HEK293 (cell line): ENCODE data around the gene SH3RF3.

Experiments used
- CTCF ChIA-PET: fragments of 350-600 bp; formaldehyde crosslinking; extraction: SDS; loops from one replicate; lab custom pipeline; 2021; ENCODE audit warnings: antibody characterized with exemption; lab: Yijun Ruan, JAX
- POLR2A ChIA-PET: fragments of 300-600 bp; formaldehyde crosslinking; extraction: SDS; loops from one replicate; lab custom pipeline; 2020; ENCODE audit warnings: antibody characterized with exemption, inconsistent platforms; lab: Yijun Ruan, JAX
- H3K27ac ChIP-seq: fragments of 200-500 bp; sonication (Bioruptor generic); 2 replicates; pipeline ENCODE4 v1.5.1; 2014; ENCODE audit warnings: low read depth, low read length, control low read depth, inconsistent platforms; ENCODE audit errors: extremely low read depth
- H3K36me3 ChIP-seq, 2 experiments: fragments of 200-500 bp in 1 of 2; sonication (Bioruptor generic) in 1 of 2; 1 replicate in 1 of 2; 2 replicates in 1 of 2; pipeline ENCODE4 v1.5.1; 2014 to 2017; ENCODE audit warnings: inconsistent platforms in 2 of 2, low read length in 2 of 2; ENCODE audit not compliant: control insufficient read depth in 2 of 2, insufficient read depth in 1 of 2
- H3K4me1 ChIP-seq: fragments of 200-500 bp; sonication (Bioruptor generic); 2 replicates; pipeline ENCODE4 v1.5.1; 2014; ENCODE audit warnings: mild to moderate bottlenecking, low read length, inconsistent platforms; ENCODE audit not compliant: control insufficient read depth, insufficient read depth
- H3K4me3 ChIP-seq: 2 replicates; pipeline ENCODE4 v1.5.1; 2011; ENCODE audit warnings: low read depth, mild to moderate bottlenecking, control low read depth, low read length, moderate library complexity
- H3K9me3 ChIP-seq: fragments of 200-500 bp; sonication (Bioruptor generic); 2 replicates; pipeline ENCODE4 v1.5.1; 2014; ENCODE audit warnings: low read depth, low read length, inconsistent platforms; ENCODE audit not compliant: control insufficient read depth, insufficient read depth
- GLIS2 ChIP-seq: fragments of 450-650 bp; formaldehyde crosslinking; IDR thresholded peaks from 2 replicates; pipeline ENCODE4 v1.5.1; 2016; ENCODE audit warnings: missing biosample characterization, missing genetic modification characterization
- IKZF3 ChIP-seq: fragments of 450-650 bp; IDR thresholded peaks from 2 replicates; pipeline ENCODE4 v1.5.0; 2018; ENCODE audit warnings: missing biosample characterization, mild to moderate bottlenecking, missing genetic modification characterization, moderate library complexity
- KLF1 ChIP-seq: fragments of 450-650 bp; formaldehyde crosslinking; IDR thresholded peaks from 2 replicates; pipeline ENCODE4 v1.5.1; 2016; ENCODE audit warnings: missing biosample characterization, missing genetic modification characterization
- KLF10 ChIP-seq: fragments of 450-650 bp; IDR thresholded peaks from 2 replicates; pipeline ENCODE4 v1.5.1; 2018; ENCODE audit warnings: missing biosample characterization, mild to moderate bottlenecking, missing genetic modification characterization
- SALL2 ChIP-seq: fragments of 450-650 bp; formaldehyde crosslinking; IDR thresholded peaks from 2 replicates; pipeline ENCODE4 v1.5.0; 2017; ENCODE audit warnings: missing biosample characterization, mild to moderate bottlenecking, missing genetic modification characterization, borderline replicate concordance
- ZNF114 ChIP-seq: fragments of 450-650 bp; formaldehyde crosslinking; IDR thresholded peaks from 2 replicates; pipeline ENCODE4 v1.5.0; 2017; ENCODE audit warnings: missing biosample characterization, missing genetic modification characterization
- ZNF121 ChIP-seq: fragments of 450-650 bp; formaldehyde crosslinking; IDR thresholded peaks from 2 replicates; pipeline ENCODE4 v1.5.1; 2016; ENCODE audit warnings: missing biosample characterization, missing genetic modification characterization
- ZNF16 ChIP-seq: fragments of 450-650 bp; formaldehyde crosslinking; IDR thresholded peaks from 2 replicates; pipeline ENCODE4 v1.5.1; 2016; ENCODE audit warnings: low read depth, missing biosample characterization, missing genetic modification characterization
- ZNF24 ChIP-seq: fragments of 450-650 bp; formaldehyde crosslinking; IDR thresholded peaks from 2 replicates; pipeline ENCODE4 v1.5.1; 2016; ENCODE audit warnings: missing biosample characterization, missing genetic modification characterization
- ZNF266 ChIP-seq: fragments of 450-650 bp; formaldehyde crosslinking; IDR thresholded peaks from 2 replicates; pipeline ENCODE4 v1.5.1; 2016; ENCODE audit warnings: missing biosample characterization, missing genetic modification characterization, low read depth
- ZNF302 ChIP-seq: fragments of 450-650 bp; formaldehyde crosslinking; IDR thresholded peaks from 2 replicates; pipeline ENCODE4 v1.5.1; 2016; ENCODE audit warnings: missing biosample characterization, missing genetic modification characterization, low read depth
- ZNF404 ChIP-seq: fragments of 450-650 bp; formaldehyde crosslinking; IDR thresholded peaks from 2 replicates; pipeline ENCODE4 v1.5.1; 2017; ENCODE audit warnings: missing biosample characterization, missing genetic modification characterization
- ZNF433 ChIP-seq: fragments of 450-650 bp; formaldehyde crosslinking; IDR thresholded peaks from 2 replicates; pipeline ENCODE4 v1.5.1; 2016; ENCODE audit warnings: missing biosample characterization, missing genetic modification characterization, low read depth
- ZNF530 ChIP-seq: fragments of 450-650 bp; formaldehyde crosslinking; IDR thresholded peaks from 2 replicates; pipeline ENCODE4 v1.5.1; 2016; ENCODE audit warnings: low read depth, missing biosample characterization, missing genetic modification characterization
- ZNF558 ChIP-seq: fragments of 450-650 bp; formaldehyde crosslinking; IDR thresholded peaks from 2 replicates; pipeline ENCODE4 v1.5.1; 2016; ENCODE audit warnings: missing biosample characterization, missing genetic modification characterization
- ZNF561 ChIP-seq: fragments of 450-650 bp; IDR thresholded peaks from 2 replicates; pipeline ENCODE4 v1.5.1; 2018; ENCODE audit warnings: missing biosample characterization, missing genetic modification characterization, borderline replicate concordance
- ZNF585B ChIP-seq: fragments of 450-650 bp; formaldehyde crosslinking; IDR thresholded peaks from 2 replicates; pipeline ENCODE4 v1.5.1; 2016; ENCODE audit warnings: missing biosample characterization, missing genetic modification characterization
- ZNF629 ChIP-seq: fragments of 450-650 bp; formaldehyde crosslinking; IDR thresholded peaks from 2 replicates; pipeline ENCODE4 v1.5.1; 2017; ENCODE audit warnings: missing biosample characterization, missing genetic modification characterization
- ZNF837 ChIP-seq: fragments of 450-650 bp; formaldehyde crosslinking; IDR thresholded peaks from 2 replicates; pipeline ENCODE4 v1.5.1; 2016; ENCODE audit warnings: missing biosample characterization, missing genetic modification characterization
- ZSCAN23 ChIP-seq: fragments of 450-650 bp; formaldehyde crosslinking; IDR thresholded peaks from 2 replicates; pipeline ENCODE4 v1.5.1; 2016; ENCODE audit warnings: missing biosample characterization, missing genetic modification characterization
- TF ChIP-seq, protein P1 (sequence below): fragments of 450-650 bp; formaldehyde crosslinking; IDR thresholded peaks from 2 replicates; pipeline ENCODE4 v1.5.1; 2016; ENCODE audit warnings: missing biosample characterization, missing genetic modification characterization

SH3RF3 gene

DNA sequence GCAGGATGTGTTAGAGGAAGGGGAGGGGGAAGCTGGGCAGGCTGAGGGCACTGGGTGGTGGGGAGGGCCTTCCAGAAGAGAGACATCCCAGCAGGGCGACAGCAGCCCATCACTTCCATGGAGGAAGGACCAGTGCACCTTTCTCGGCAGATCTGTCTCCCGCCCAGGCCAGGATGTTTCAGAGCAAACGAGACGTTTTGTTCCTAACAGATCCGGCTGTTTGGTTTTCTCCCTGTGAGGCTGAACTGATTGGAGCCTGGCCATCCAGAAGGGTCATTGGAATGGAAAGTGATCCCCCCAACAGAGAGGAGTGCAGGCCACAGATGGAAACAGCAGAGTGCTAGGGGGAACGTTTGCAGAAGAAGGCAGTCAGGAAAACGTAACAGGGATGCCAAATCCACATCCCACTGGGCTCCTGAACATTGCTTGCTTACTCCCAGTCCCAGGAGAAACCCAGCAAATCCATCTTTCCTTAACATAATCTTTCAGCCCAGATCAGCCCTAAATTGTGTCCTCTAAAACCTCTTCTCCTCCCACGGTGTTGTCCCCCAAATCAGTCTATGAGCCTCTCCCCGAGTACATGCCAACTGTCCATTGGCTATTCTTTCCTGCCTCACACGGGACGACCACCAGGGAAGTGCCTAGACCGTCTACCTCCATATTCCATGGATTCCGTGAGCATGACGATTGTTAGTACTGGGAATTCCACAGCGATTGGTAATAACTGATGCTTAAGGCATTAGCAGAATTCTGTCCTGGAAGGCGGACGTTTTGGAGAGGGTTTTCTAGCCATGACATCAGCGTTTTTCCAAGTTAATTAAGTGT, 357.9 kb downstream of the SH3RF3 start:
- ChIA-PET POLR2A (no interaction called here), CTCF (interaction anchor here (0.7 to 0.8 kb wide), 2 partner anchors 23 to 49 kb away, joined by 3 read pairs; no protein-coding TSS in a partner anchor)
- Histone ChIP-seq H3K4me1 (no peaks in the 10 kb centered on the region; the same call in 1 of the 2 replicates), H3K27ac (no peak overlapping the region), H3K9me3 (no peaks in the 10 kb centered on the region), H3K4me3 (no peak overlapping the region), H3K36me3 (no peaks in the 10 kb centered on the region)
- TF ChIP-seq ZNF629 (tag by site-specific recombination): no peak
- TF ChIP-seq ZNF266 (tag by site-specific recombination): no peak
- no peak for TF ChIP-seq ZNF585B (tag by site-specific recombination)
- TF ChIP-seq IKZF3 (tag by site-specific recombination): no peak
- no peak for TF ChIP-seq ZNF561 (tag by site-specific recombination)
- TF ChIP-seq ZNF114: no peak
- TF ChIP-seq, protein P1, sequence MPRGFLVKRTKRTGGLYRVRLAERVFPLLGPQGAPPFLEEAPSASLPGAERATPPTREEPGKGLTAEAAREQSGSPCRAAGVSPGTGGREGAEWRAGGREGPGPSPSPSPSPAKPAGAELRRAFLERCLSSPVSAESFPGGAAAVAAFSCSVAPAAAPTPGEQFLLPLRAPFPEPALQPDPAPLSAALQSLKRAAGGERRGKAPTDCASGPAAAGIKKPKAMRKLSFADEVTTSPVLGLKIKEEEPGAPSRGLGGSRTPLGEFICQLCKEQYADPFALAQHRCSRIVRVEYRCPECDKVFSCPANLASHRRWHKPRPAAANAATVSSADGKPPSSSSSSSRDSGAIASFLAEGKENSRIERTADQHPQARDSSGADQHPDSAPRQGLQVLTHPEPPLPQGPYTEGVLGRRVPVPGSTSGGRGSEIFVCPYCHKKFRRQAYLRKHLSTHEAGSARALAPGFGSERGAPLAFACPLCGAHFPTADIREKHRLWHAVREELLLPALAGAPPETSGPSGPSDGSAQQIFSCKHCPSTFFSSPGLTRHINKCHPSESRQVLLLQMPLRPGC (tag by site-specific recombination): no peak
- TF ChIP-seq ZNF121 (tag by site-specific recombination): no peak
- no peak for TF ChIP-seq SALL2 (tag by site-specific recombination)
- no peak for TF ChIP-seq ZNF433 (tag by site-specific recombination)
- no peak for TF ChIP-seq ZNF404 (tag by site-specific recombination)
- TF ChIP-seq KLF1 (tag by site-specific recombination): no peak

DNA sequence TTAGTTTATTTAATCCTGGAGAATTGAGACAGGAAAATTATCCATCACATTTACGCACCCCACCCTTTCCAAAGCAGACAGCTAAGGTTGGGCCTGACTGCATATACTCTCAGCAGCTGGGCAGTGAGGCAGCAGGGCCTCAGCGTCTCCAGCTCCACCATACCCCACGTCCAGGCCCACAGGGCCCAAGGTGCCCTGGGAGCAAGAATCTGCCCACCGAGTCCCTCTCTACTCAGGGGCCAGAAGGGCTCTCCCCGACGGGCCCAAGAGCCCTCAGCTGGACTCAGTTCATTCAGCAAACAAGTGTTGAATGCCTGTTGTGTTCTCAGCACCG, 358.5 kb downstream of the SH3RF3 start:
- POLR2A ChIA-PET: no interaction called here
- no peak overlapping the region for H3K27ac ChIP-seq
- peaks cover 0 to under 1% of the 10 kb centered on the region in 2 experiments; a peak in 1 of 3 replicates for H3K36me3 ChIP-seq
- H3K4me1 ChIP-seq: no peaks in the 10 kb centered on the region; the same call in 1 of the 2 replicates
- CTCF ChIA-PET: interaction anchor here (0.7 kb wide), 1 partner anchor 50 kb away, joined by 3 read pairs; no protein-coding TSS in a partner anchor
- TF ChIP-seq KLF10 (no peak), ZNF302 (tag by site-specific recombination) (no peak), GLIS2 (tag by site-specific recombination) (no peak), ZNF837 (tag by site-specific recombination) (no peak), ZNF558 (tag by site-specific recombination) (no peak), ZNF24 (tag by site-specific recombination) (no peak), ZSCAN23 (no peak), ZNF530 (tag by site-specific recombination) (no peak), ZNF16 (no peak), ZNF561 (tag by site-specific recombination) (no peak)
- TF ChIP-seq, all 188 proteins: peak for 0
- Histone ChIP-seq H3K9me3 (no peaks in the 10 kb centered on the region), H3K4me3 (no peak overlapping the region)
